Measurements from ENCODE around the gene TDRD10.

DNA sequence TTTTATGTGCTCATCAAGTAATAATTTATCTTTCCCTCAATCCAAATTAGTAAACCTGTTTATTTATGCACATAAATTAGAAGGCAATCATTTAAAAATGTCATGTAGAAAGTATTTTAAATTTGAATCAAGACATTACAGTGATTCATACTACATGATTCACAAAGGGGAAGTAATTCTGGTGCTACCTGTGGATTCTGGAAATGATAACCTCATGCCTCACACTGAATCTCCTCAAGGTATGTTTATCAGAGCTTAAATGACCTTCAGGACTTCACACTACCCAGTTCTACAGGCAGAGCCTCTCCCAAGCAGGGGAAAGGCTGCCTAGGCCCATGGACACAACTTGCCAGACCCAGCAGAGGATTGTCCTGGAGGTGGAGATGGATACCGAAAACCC lies 25.2 kb upstream of the TDRD10 start:
- TF ChIP-seq TAF1 (IDR thresholded peaks at IDR 0.05; ENCODE audit: borderline replicate concordance, low read depth, low read length) (no peak), POLR2AphosphoS5 (IDR thresholded peaks at IDR 0.05; ENCODE audit: low read depth, low read length) (no peak), POLR2A (IDR thresholded peaks at IDR 0.05; ENCODE audit: low read depth, low read length) (no peak)
